Upper lobe of left lung (tissue), 4 donors: Measurements from ENCODE around the gene CRPPA.

Experiments
- CTCF ChIP-seq, 6 experiments: fragments of 450-650 bp in 4 of 6; fragments of 200-600 bp in 2 of 6; sonication (generic) in 2 of 6; IDR thresholded peaks; one replicate each; pipeline ENCODE4 v1.5.1; 2016 to 2019; ENCODE audit warnings: antibody characterized with exemption in 6 of 6
- POLR2A ChIP-seq, 4 donors: fragments of 450-650 bp; IDR thresholded peaks; one replicate each; pipeline ENCODE4 v1.5.1; 2016 to 2017; ENCODE audit warnings: antibody characterized with exemption in 4 of 4, mild to moderate bottlenecking in 2 of 4
- POLR2AphosphoS5 ChIP-seq, 2 donors: sonication (generic); formaldehyde crosslinking; IDR thresholded peaks; one replicate each; pipeline ENCODE4 v1.5.1; 2017; ENCODE audit warnings: antibody characterized with exemption in 2 of 2

- TF ChIP-seq CTCF (IDR thresholded peaks at IDR 0.05) = no peak
- TF ChIP-seq POLR2A (IDR thresholded peaks at IDR 0.05) = no peak
- TF ChIP-seq POLR2AphosphoS5 (IDR thresholded peaks at IDR 0.05) = no peak
Observed at GRCh38 chr7:16422917-16423316, 1.6 kb upstream of the CRPPA start.
